ENCODE data around the gene CERS1.

- no peak for TF ChIP-seq CTCF (conservative IDR thresholded peaks at IDR 0.05)
- TF ChIP-seq EZH2 (IDR thresholded peaks at IDR 0.05; ENCODE audit: low read depth): no peak
Measured at GRCh38 chr19:18932216-18932841, 36.4 kb upstream of the CERS1 start.

All from PC-9 (cell line).